ENCODE measurements around the gene CGB5. TPM values are rescaled to one million over a fixed set of nuclear protein-coding genes. Genes with fewer than 3 reads are reported as not detected.
A peak's percentile ranks its signal among the peaks of the same experiment; 100 is the strongest.

CGB5 gene
- total and polyA plus RNA-seq, 9 of the 15 experiments (the other 6 are each of a cell fraction or from before 2014, with no cell fraction given), result not detected

DNA sequence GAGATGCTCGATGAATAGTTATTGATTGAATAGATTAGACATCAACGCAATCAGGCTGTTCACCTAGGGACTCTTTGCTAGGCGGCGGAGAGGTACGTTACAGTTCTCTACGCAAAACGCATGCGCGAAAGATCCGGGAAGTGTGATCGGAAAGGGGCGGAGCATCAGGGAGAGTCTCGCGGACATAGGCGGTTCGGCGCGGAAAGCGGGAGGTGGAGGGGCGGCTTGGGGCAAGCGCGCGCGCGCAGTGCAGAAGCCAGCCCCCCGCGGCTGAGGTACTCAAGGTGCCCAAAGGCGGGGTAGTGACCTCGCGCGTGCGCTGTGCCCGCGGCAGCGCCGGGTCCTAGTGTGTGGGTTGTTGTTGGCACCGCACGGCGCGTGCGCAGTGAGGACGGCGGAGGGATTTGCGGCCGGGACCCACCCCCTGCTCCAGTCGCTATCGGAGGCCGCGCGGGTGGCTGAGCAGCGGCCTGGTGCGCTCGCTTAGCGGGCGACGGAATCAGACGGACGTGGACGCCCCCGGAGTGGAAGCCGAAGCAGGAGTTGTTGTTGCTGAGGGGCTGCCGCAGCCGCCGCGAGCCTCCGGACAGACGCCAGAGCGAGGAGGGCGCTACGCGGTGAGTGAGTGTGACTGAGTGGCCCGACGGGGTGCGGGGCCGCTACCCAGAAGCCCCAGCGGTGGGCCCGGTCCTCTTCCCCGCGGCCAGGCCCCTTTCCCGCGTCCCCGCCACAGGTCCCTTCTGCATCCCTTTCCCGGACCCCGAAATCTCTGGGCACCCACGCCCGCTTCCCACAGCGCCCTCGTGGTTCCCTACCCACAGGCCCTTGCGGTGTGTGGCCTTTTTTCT lies 41.6 kb downstream of the CGB5 start, which contains the start of gene SNRNP70 (continued):
- TF ChIP-seq FOXA3 (CRISPR knock-in tag; conservative IDR thresholded peaks at IDR 0.05 in 1 of 2, IDR thresholded peaks at IDR 0.05 in 1 of 2) (0 out of 4 replicates have a peak, but pooled peaks of 1 of the 2 experiments have one; percentile 1), TOE1 (IDR thresholded peaks at IDR 0.05; ENCODE audit: borderline replicate concordance) (peak; percentile 19; the same call in 1 of the 2 replicates), TOE1 (CRISPR knock-in tag; IDR thresholded peaks at IDR 0.05; ENCODE audit: borderline replicate concordance, low read depth) (peak; percentile 79; the same call in 1 of the 2 replicates), CHD2 (IDR thresholded peaks at IDR 0.05; ENCODE audit: low read depth, low read length) (peak; percentile 95), PCBP2 (IDR thresholded peaks at IDR 0.05; ENCODE audit: low read depth, low read length, poor library complexity, severe bottlenecking) (no peak), THAP12 (CRISPR knock-in tag; IDR thresholded peaks at IDR 0.05) (peak; percentile 95), DNMT1 (IDR thresholded peaks at IDR 0.05) (no peak), ARID2 (IDR thresholded peaks at IDR 0.05) (no peak), HDAC3 (IDR thresholded peaks at IDR 0.05; ENCODE audit: borderline replicate concordance, partially characterized antibody) (no peak), THAP7 (CRISPR knock-in tag; IDR thresholded peaks at IDR 0.05) (peak; percentile 72; the same call in 1 of the 2 replicates), ZBTB9 (CRISPR knock-in tag; IDR thresholded peaks at IDR 0.05) (peak; percentile 94; the same call in 1 of the 2 replicates), NR2F6 (CRISPR knock-in tag; IDR thresholded peaks at IDR 0.05) (peak; percentile 72; the same call in 1 of the 2 replicates)
- TF ChIP-seq, protein P1, sequence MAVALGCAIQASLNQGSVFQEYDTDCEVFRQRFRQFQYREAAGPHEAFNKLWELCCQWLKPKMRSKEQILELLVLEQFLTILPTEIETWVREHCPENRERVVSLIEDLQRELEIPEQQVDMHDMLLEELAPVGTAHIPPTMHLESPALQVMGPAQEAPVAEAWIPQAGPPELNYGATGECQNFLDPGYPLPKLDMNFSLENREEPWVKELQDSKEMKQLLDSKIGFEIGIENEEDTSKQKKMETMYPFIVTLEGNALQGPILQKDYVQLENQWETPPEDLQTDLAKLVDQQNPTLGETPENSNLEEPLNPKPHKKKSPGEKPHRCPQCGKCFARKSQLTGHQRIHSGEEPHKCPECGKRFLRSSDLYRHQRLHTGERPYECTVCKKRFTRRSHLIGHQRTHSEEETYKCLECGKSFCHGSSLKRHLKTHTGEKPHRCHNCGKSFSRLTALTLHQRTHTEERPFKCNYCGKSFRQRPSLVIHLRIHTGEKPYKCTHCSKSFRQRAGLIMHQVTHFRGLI (CRISPR knock-in tag; IDR thresholded peaks at IDR 0.05), result no peak
- TF ChIP-seq, protein P2, sequence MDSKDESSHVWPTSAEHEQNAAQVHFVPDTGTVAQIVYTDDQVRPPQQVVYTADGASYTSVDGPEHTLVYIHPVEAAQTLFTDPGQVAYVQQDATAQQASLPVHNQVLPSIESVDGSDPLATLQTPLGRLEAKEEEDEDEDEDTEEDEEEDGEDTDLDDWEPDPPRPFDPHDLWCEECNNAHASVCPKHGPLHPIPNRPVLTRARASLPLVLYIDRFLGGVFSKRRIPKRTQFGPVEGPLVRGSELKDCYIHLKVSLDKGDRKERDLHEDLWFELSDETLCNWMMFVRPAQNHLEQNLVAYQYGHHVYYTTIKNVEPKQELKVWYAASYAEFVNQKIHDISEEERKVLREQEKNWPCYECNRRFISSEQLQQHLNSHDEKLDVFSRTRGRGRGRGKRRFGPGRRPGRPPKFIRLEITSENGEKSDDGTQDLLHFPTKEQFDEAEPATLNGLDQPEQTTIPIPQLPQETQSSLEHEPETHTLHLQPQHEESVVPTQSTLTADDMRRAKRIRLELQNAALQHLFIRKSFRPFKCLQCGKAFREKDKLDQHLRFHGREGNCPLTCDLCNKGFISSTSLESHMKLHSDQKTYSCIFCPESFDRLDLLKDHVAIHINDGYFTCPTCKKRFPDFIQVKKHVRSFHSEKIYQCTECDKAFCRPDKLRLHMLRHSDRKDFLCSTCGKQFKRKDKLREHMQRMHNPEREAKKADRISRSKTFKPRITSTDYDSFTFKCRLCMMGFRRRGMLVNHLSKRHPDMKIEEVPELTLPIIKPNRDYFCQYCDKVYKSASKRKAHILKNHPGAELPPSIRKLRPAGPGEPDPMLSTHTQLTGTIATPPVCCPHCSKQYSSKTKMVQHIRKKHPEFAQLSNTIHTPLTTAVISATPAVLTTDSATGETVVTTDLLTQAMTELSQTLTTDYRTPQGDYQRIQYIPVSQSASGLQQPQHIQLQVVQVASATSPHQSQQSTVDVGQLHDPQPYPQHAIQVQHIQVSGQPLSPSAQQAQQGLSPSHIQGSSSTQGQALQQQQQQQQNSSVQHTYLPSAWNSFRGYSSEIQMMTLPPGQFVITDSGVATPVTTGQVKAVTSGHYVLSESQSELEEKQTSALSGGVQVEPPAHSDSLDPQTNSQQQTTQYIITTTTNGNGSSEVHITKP (IDR thresholded peaks at IDR 0.05; ENCODE audit: partially characterized antibody), result peak; percentile 47

Data from K562 (cell line).